ENCODE results near the gene AP3M1.

AP3M1 gene

GRCh38 chr10:74079936-74080590 lies 70.6 kb downstream of the AP3M1 start:
- no peak for DNase-seq (ENCODE audit: low spot score)

GRCh38 chr10:74079028-74079935 lies 71.3 kb downstream of the AP3M1 start:
- DNase-seq (ENCODE audit: low spot score) = no peak

- DNase-seq (ENCODE audit: low spot score) = peak; percentile 70
Measured at GRCh38 chr10:74078037-74078436, 72.6 kb downstream of the AP3M1 start.

- DNase-seq (ENCODE audit: low spot score) = no peak
Measured at GRCh38 chr10:74077416-74077815, 73.2 kb downstream of the AP3M1 start.

- DNase-seq (ENCODE audit: low spot score) = no peak
Measured at GRCh38 chr10:74076961-74077360, 73.7 kb downstream of the AP3M1 start.

- DNase-seq (ENCODE audit: low spot score) = no peak
Measured at GRCh38 chr10:74075906-74076305, 74.7 kb downstream of the AP3M1 start.

GRCh38 chr10:74072503-74072902 lies 78.1 kb downstream of the AP3M1 start:
- no peak for DNase-seq (ENCODE audit: low spot score)

- DNase-seq (ENCODE audit: low spot score) = no peak
Measured at GRCh38 chr10:74071157-74071556, 79.5 kb downstream of the AP3M1 start.
